GM12878 (cell line): Measurements from ENCODE around the gene BMP7. TPM values are rescaled to one million over a fixed set of nuclear protein-coding genes. Genes with fewer than 3 reads are reported as not detected.

Experiments used
- ATAC-seq: fragments of 200-7000 bp; cut with Tn5 transposase; 3 replicates; pipeline ENCODE4 v1.9.1; 2020; ENCODE audit warnings: mild to moderate bottlenecking, moderate library complexity
- BruUV-seq: library from RNA; stranded (reverse); fragments of 400-500 nt; replicated peaks from 2 replicates; lab custom pipeline; 2021; lab: Mats Ljungman, UMichigan
- CTCF ChIA-PET: fragments of 300-600 bp; sonication (Branson Sonifier 250); formaldehyde crosslinking; extraction: SDS; loops from one replicate; lab custom pipeline; 2021; ENCODE audit warnings: inconsistent platforms; lab: Yijun Ruan, JAX
- POLR2A ChIA-PET: fragments of 350-600 bp; formaldehyde crosslinking; extraction: SDS; loops from one replicate; lab custom pipeline; 2021; ENCODE audit warnings: inconsistent platforms; lab: Charles Lee
- RAD21 ChIA-PET: fragments of 300-600 bp; sonication (Branson Sonifier 250); formaldehyde crosslinking; loops from one replicate; lab custom pipeline; 2023; ENCODE audit warnings: antibody characterized with exemption; ENCODE audit not compliant: unreplicated experiment; lab: Charles Lee
- SMC1A ChIA-PET: fragments of 300-600 bp; sonication (Branson Sonifier 250); formaldehyde crosslinking; loops from one replicate; lab custom pipeline; 2023; ENCODE audit not compliant: unreplicated experiment, uncharacterized antibody; lab: Charles Lee
- DNase-seq: peaks from one replicate; pipeline ENCODE4 v3.0.0-alpha.2; 2011; ENCODE audit warnings: low read depth, low spot score
- FAIRE-seq: peaks from 3 replicates; lab custom pipeline; 2011; peaks lifted over from hg19 to GRCh38; lab: Jason Lieb, UNC
- H2AFZ ChIP-seq: 2 replicates; pipeline ENCODE4 v1.6.0; 2011; ENCODE audit warnings: low read depth, low read length, control low read depth; ENCODE audit not compliant: control insufficient read depth
- H3K27ac ChIP-seq: 2 replicates; pipeline ENCODE4 v1.5.1; 2011; ENCODE audit warnings: control low read depth; ENCODE audit not compliant: control insufficient read depth, insufficient read depth
- H3K27me3 ChIP-seq, 2 experiments: replicated peaks in 1 of 2; 2 replicates each; pipeline versions ENCODE4 v1.6.0 to v1.6.1; 2011; ENCODE audit warnings: low read length in 1 of 2; ENCODE audit not compliant: control insufficient read depth in 2 of 2, insufficient read depth in 2 of 2
- H3K36me3 ChIP-seq, 2 experiments: 2 replicates each; pipeline ENCODE4 v1.5.1; 2011; ENCODE audit warnings: low read length in 1 of 2; ENCODE audit not compliant: control insufficient read depth in 2 of 2, insufficient read depth in 2 of 2
- H3K4me1 ChIP-seq: 2 replicates; pipeline ENCODE4 v1.6.1; 2011; ENCODE audit warnings: mild to moderate bottlenecking, low read length, moderate library complexity, mixed read lengths; ENCODE audit not compliant: control insufficient read depth, insufficient read depth
- H3K4me2 ChIP-seq: 2 replicates; pipeline ENCODE4 v1.6.0; 2011; ENCODE audit warnings: control low read depth; ENCODE audit not compliant: control insufficient read depth, insufficient read depth
- H3K4me3 ChIP-seq: fragments of 200-600 bp; sonication (generic); 2 replicates; pipeline ENCODE4 v1.5.1; 2016
- H3K79me2 ChIP-seq: 2 replicates; pipeline ENCODE4 v1.6.0; 2011; ENCODE audit warnings: low read length; ENCODE audit not compliant: control insufficient read depth, insufficient read depth
- H3K9ac ChIP-seq: 2 replicates; pipeline ENCODE4 v1.8.0; 2011; ENCODE audit warnings: low read length, control low read depth, mixed read lengths; ENCODE audit not compliant: control insufficient read depth, insufficient read depth
- H3K9me3 ChIP-seq: replicated peaks from 3 replicates; pipeline ENCODE4 v1.5.1; 2011; ENCODE audit warnings: mild to moderate bottlenecking, low read length; ENCODE audit not compliant: control insufficient read depth, insufficient read depth
- H4K20me1 ChIP-seq: 2 replicates; pipeline ENCODE4 v1.6.0; 2011; ENCODE audit not compliant: control insufficient read depth, insufficient read depth
- ATF7 ChIP-seq: fragments of 450-650 bp; IDR thresholded peaks from 2 replicates; pipeline ENCODE4 v1.6.1; 2016; ENCODE audit warnings: low read depth, mild to moderate bottlenecking
- EP300 ChIP-seq, 2 experiments: fragments of 150-350 bp in 1 of 2; IDR thresholded peaks; 2 replicates each; pipeline ENCODE4 v1.6.1; 2011 to 2012; ENCODE audit warnings: low read depth in 2 of 2, low read length in 2 of 2, borderline replicate concordance in 1 of 2, improper control_type of control experiment in 1 of 2, inconsistent platforms in 1 of 2; ENCODE audit not compliant: control insufficient read depth in 1 of 2
- ETV6 ChIP-seq, 2 experiments: fragments of 450-650 bp in 1 of 2; IDR thresholded peaks in 1 of 2; conservative IDR thresholded peaks in 1 of 2; 2 replicates each; pipeline ENCODE4 v1.6.1; 2014; ENCODE audit warnings: antibody characterized with exemption in 1 of 2, borderline replicate concordance in 1 of 2, low read depth in 1 of 2, mild to moderate bottlenecking in 1 of 2, moderate library complexity in 1 of 2
- FOXK2 ChIP-seq: fragments of 450-650 bp; IDR thresholded peaks from 2 replicates; pipeline ENCODE4 v1.6.1; 2017; ENCODE audit warnings: mild to moderate bottlenecking, moderate library complexity
- MEF2B ChIP-seq: fragments of 450-650 bp; IDR thresholded peaks from 2 replicates; pipeline ENCODE4 v1.6.1; 2018; ENCODE audit warnings: mild to moderate bottlenecking, moderate library complexity; ENCODE audit not compliant: partially characterized antibody, poor library complexity, severe bottlenecking
- NFXL1 ChIP-seq: fragments of 450-650 bp; IDR thresholded peaks from 2 replicates; pipeline ENCODE4 v1.6.1; 2017; ENCODE audit warnings: antibody characterized with exemption, mild to moderate bottlenecking, borderline replicate concordance
- PML ChIP-seq: IDR thresholded peaks from 2 replicates; pipeline ENCODE4 v1.6.1; 2012; ENCODE audit warnings: low read length, inconsistent platforms
- TBL1XR1 ChIP-seq: IDR thresholded peaks from 2 replicates; pipeline ENCODE4 v1.6.1; 2012; ENCODE audit warnings: low read depth, low read length, improper control_type of control experiment
- WRNIP1 ChIP-seq: IDR thresholded peaks from 2 replicates; pipeline ENCODE4 v1.6.1; 2011; ENCODE audit warnings: low read depth, low read length, improper control_type of control experiment, borderline replicate concordance
- WGBS: methylation state at CpG from one replicate; pipeline ENCODE4 v1.1.6; 2016; ENCODE audit warnings: low lambda C conversion rate; ENCODE audit not compliant: insufficient replicate concordance, insufficient coverage; ENCODE audit errors: missing lambda C conversion rate; 5-methylcytosine and 5-hydroxymethylcytosine counted together
- in situ Hi-C: fragments of 300-500 bp; cut with MboI; formaldehyde crosslinking; loops from 9 replicates; pipeline ENCODE4 v1.14.3; 2018; ENCODE audit warnings: mixed read lengths
- intact Hi-C: fragments of 100-400 bp; cut with micrococcal nuclease; formaldehyde crosslinking; loops from one replicate; pipeline ENCODE4 v1.14.2; 2022; ENCODE audit not compliant: unreplicated experiment
- polyA plus RNA-seq, 11 experiments: library from polyadenylated mRNA; depleted of rRNA in 4 of 11; unstranded in 6 of 11; stranded (reverse) in 5 of 11; fragments of >200 nt; fragmentation: Nextera tagmentation in 4 of 11; fragmentation: Illumina TruSeq in 1 of 11; extraction: Ambion mirVana in 4 of 11; extraction: Trizol in 1 of 11; gene quantifications; 1 replicate in 1 of 11; 2 replicates in 10 of 11; pipeline versions ENCODE4 v1.2.1 to v1.2.3, GENCODE V29; 2011 to 2016; ENCODE audit warnings: inconsistent platforms in 2 of 11, missing spikeins in 2 of 11, low read depth in 1 of 11
- total RNA-seq, 4 experiments: library from RNA; depleted of rRNA in 3 of 4; stranded (reverse); fragments of >200 nt in 3 of 4; fragmentation: Illumina TruSeq in 1 of 4; extraction: Trizol in 1 of 4; gene quantifications; 2 replicates each; pipeline versions ENCODE4 v1.2.1 to v1.2.3, GENCODE V29; 2013 to 2021

Gene BMP7
- total and polyA plus RNA-seq, 10 of the 15 experiments (the other 5 are each of a cell fraction or from before 2014, with no cell fraction given): 0.18 to 0.51 (median 0.28) TPM; not detected in 7

GRCh38 chr20:57167292-57167655, 99.2 kb downstream of the BMP7 start (continued):
- TF ChIP-seq EP300 (IDR thresholded peaks at IDR 0.05; ENCODE audit: borderline replicate concordance in 1 of 2, control insufficient read depth in 1 of 2, low read depth in 2 of 2, low read length in 2 of 2): no peak
- TF ChIP-seq, all 136 proteins: peak for 0

GRCh38 chr20:57166568-57167291, 99.7 kb downstream of the BMP7 start:
- DNase-seq (no peak), ATAC-seq (no peak), FAIRE-seq (no peak)
- H3K4me1 ChIP-seq: no peaks in the 10 kb centered on the region
- ChIA-PET SMC1A (no interaction called here), CTCF (no interaction called here), RAD21 (no interaction called here), POLR2A (no interaction called here)
- no peaks in the 10 kb centered on the region; a peak in 3 of 4 replicates for H3K27me3 ChIP-seq
- no peaks in the 10 kb centered on the region for H4K20me1 ChIP-seq
- H3K9ac ChIP-seq: no peak overlapping the region
- WGBS: 41% methylated on average over 18 of the region's 18 CpGs
- H3K9me3 ChIP-seq: no peaks in the 10 kb centered on the region; the same call in 2 of the 3 replicates
- BruUV-seq: no TSS peak
- no peak overlapping the region for H3K4me3 ChIP-seq
- no peaks in the 10 kb centered on the region for H3K36me3 ChIP-seq
- no peaks in the 10 kb centered on the region for H3K79me2 ChIP-seq
- no peak overlapping the region for H3K4me2 ChIP-seq
- TF ChIP-seq FOXK2 (no peak), ETV6 (conservative IDR thresholded peaks at IDR 0.05 in 1 of 2, IDR thresholded peaks at IDR 0.05 in 1 of 2; ENCODE audit: borderline replicate concordance in 1 of 2, low read depth in 1 of 2) (0 out of 4 replicates have a peak, but pooled peaks of 1 of the 2 experiments have one; percentile 31), ATF7 (no peak), NFXL1 (0 out of 2 replicates have a peak, but pooled peaks have one; percentile 8), WRNIP1 (no peak), MEF2B (no peak), PML (no peak), TBL1XR1 (no peak)
- in situ Hi-C loops: no loop called here
- intact Hi-C loops: no loop called here
- no peak overlapping the region for H3K27ac ChIP-seq
- no peak overlapping the region for H2AFZ ChIP-seq
